Gastrocnemius medialis (tissue), 4 donors: ENCODE measurements around the gene RITA1. TPM values are rescaled to one million over a fixed set of nuclear protein-coding genes. Genes with fewer than 3 reads are reported as not detected.

Source experiments
- ATAC-seq, 2 donors: fragments of 150-250 bp; one replicate each; pipeline ENCODE4 v1.9.1; 2016
- DNase-seq, 2 donors: peaks; one replicate each; pipeline ENCODE4 v3.0.0-alpha.2; 2019
- H3K27ac ChIP-seq, 4 donors: fragments of 200-600 bp; sonication (generic); 1 replicate in 1 of 4; 2 replicates in 3 of 4; pipeline ENCODE4 v1.5.1; 2016 to 2018; ENCODE audit warnings: mild to moderate bottlenecking in 2 of 4, moderate library complexity in 1 of 4
- H3K27me3 ChIP-seq, 3 donors: fragments of 200-600 bp; sonication (generic) in 2 of 3; 1 replicate in 1 of 3; 2 replicates in 2 of 3; pipeline versions ENCODE4 v1.5.1 to v1.6.0; 2016 to 2019; ENCODE audit warnings: mild to moderate bottlenecking in 1 of 3, moderate library complexity in 1 of 3
- H3K36me3 ChIP-seq, 2 donors: fragments of 200-600 bp; sonication (generic) in 1 of 2; one replicate each; pipeline ENCODE4 v1.5.1; 2017 to 2018
- H3K4me1 ChIP-seq, 2 donors: fragments of 200-600 bp; sonication (generic) in 1 of 2; one replicate each; pipeline ENCODE4 v1.5.1; 2016 to 2017; ENCODE audit warnings: mild to moderate bottlenecking in 2 of 2
- H3K4me3 ChIP-seq, 4 donors: fragments of 200-600 bp; sonication (generic) in 3 of 4; 1 replicate in 1 of 4; 2 replicates in 3 of 4; pipeline ENCODE4 v1.5.1; 2016 to 2019; ENCODE audit warnings: mild to moderate bottlenecking in 2 of 4
- H3K9me3 ChIP-seq, 3 donors: fragments of 200-600 bp; sonication (generic) in 2 of 3; 1 replicate in 1 of 3; 2 replicates in 2 of 3; pipeline ENCODE4 v1.5.1; 2016 to 2019
- POLR2A ChIP-seq, 2 donors: fragments of 450-650 bp; IDR thresholded peaks; one replicate each; pipeline ENCODE4 v1.6.1; 2017; ENCODE audit warnings: antibody characterized with exemption in 2 of 2, mild to moderate bottlenecking in 2 of 2, moderate library complexity in 2 of 2
- in situ Hi-C, 4 donors: fragments of 200-750 bp; cut with MboI; loops; one replicate each; pipeline versions ENCODE4 v1.15.0 to v1.8.0; 2017; ENCODE audit warnings: low sequenced_read_pairs in 4 of 4
- intact Hi-C: fragments of 100-400 bp; cut with DNase I; formaldehyde crosslinking; loops from one replicate; pipeline ENCODE4 v1.15.1; 2023; ENCODE audit warnings: low total_unique reads
- total RNA-seq, 4 donors: library from RNA; depleted of rRNA; stranded (reverse); fragments of >200 nt; gene quantifications; one replicate each; pipeline versions ENCODE4 v1.1.0 to v1.2.3, GENCODE V29; 2016
- TF ChIP-seq, protein P1 (sequence below), 5 experiments: fragments of 450-650 bp in 3 of 5; fragments of 200-600 bp in 2 of 5; sonication (generic) in 2 of 5; IDR thresholded peaks in 4 of 5; conservative IDR thresholded peaks in 1 of 5; 1 replicate in 4 of 5; 2 replicates in 1 of 5; pipeline ENCODE4 v1.5.1; 2016 to 2019; ENCODE audit warnings: antibody characterized with exemption in 5 of 5, mild to moderate bottlenecking in 3 of 5, moderate library complexity in 3 of 5

Gene RITA1
- total RNA-seq, 4 donors from 2014 or later, result 17.7 to 31.2 (median 23.1) TPM

DNA sequence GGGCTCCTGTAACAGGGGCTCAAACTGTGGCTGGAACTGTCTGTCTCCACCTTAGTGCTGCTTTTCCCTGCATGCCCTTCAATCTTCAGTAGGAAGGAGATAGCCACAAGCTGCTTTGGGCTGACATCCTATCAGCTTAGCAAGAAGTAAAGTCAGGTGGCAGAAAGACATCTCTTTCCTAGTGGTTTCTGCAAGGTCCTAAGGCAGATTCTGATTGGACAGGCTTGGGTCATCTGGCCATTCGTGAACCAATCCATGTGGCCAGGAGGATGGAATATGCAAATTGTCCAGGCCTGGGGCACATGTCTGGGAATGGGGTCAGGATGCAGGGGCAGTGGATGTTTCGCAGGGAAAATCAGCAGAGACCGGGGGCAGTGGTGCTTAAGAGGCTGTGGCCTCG lies 5.2 kb downstream of the RITA1 start:
- peaks cover 26 to 35% of the 10 kb centered on the region in 2 donors for H3K4me1 ChIP-seq
- intact Hi-C loops, result loop anchor here (10.0 kb wide), 2 partner anchors 104 to 144 kb away; partner anchors contain the start of gene SLC8B1
- in situ Hi-C loops, result loop anchor here in 2 of 4 donors (10.0 to 25.0 kb wide), 2 partner anchors 104 to 122 kb away; no protein-coding TSS in a partner anchor

DNA sequence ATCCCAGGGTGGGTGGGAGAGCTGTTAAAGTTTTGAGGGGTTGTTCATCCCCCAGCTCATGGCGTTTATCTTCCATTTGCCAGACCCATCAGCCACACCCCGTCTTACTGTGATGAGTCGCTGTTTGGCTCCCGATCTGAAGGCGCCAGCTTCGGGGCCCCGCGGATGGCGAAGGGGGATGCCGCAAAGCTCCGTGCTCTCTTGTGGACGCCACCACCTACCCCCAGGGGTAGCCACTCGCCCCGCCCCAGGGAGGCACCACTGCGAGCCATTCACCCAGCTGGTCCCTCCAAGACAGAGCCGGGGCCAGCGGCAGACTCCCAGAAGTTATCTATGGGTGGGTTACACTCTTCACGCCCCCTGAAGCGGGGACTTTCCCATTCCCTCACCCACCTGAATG lies 5.7 kb downstream of the RITA1 start:
- Histone ChIP-seq H3K4me3 (no peak overlapping the region), H3K9me3 (no peaks in the 10 kb centered on the region), H3K4me1 (peaks cover 21 to 31% of the 10 kb centered on the region in 2 donors), H3K27me3 (no peaks in the 10 kb centered on the region), H3K36me3 (peaks cover 0 to 23% of the 10 kb centered on the region in 2 donors), H3K27ac (no peak overlapping the region)
- in situ Hi-C loops (loop anchor here in 2 of 4 donors (10.0 to 25.0 kb wide), 2 partner anchors 104 to 121 kb away; no protein-coding TSS in a partner anchor), intact Hi-C loops (loop anchor here (10.0 kb wide), 2 partner anchors 104 to 144 kb away; partner anchors contain the start of gene SLC8B1)
- DNase-seq, result no peak
- TF ChIP-seq, protein P1, sequence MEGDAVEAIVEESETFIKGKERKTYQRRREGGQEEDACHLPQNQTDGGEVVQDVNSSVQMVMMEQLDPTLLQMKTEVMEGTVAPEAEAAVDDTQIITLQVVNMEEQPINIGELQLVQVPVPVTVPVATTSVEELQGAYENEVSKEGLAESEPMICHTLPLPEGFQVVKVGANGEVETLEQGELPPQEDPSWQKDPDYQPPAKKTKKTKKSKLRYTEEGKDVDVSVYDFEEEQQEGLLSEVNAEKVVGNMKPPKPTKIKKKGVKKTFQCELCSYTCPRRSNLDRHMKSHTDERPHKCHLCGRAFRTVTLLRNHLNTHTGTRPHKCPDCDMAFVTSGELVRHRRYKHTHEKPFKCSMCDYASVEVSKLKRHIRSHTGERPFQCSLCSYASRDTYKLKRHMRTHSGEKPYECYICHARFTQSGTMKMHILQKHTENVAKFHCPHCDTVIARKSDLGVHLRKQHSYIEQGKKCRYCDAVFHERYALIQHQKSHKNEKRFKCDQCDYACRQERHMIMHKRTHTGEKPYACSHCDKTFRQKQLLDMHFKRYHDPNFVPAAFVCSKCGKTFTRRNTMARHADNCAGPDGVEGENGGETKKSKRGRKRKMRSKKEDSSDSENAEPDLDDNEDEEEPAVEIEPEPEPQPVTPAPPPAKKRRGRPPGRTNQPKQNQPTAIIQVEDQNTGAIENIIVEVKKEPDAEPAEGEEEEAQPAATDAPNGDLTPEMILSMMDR (IDR thresholded peaks at IDR 0.05 in 4 of 5, conservative IDR thresholded peaks at IDR 0.05 in 1 of 5), result no peak
- no peak for TF ChIP-seq POLR2A (IDR thresholded peaks at IDR 0.05)
- no peak for ATAC-seq

More for the DNA sequence above, 5.2 kb downstream of the RITA1 start:
- ATAC-seq, result no peak
- no peaks in the 10 kb centered on the region for H3K27me3 ChIP-seq
- H3K4me3 ChIP-seq, result no peak overlapping the region
- TF ChIP-seq, protein P1 (IDR thresholded peaks at IDR 0.05 in 4 of 5, conservative IDR thresholded peaks at IDR 0.05 in 1 of 5), result no peak
- TF ChIP-seq POLR2A (IDR thresholded peaks at IDR 0.05), result no peak
- H3K36me3 ChIP-seq, result peaks cover 0 to 23% of the 10 kb centered on the region in 2 donors
- DNase-seq, result no peak
- H3K27ac ChIP-seq, result no peak overlapping the region
- no peaks in the 10 kb centered on the region for H3K9me3 ChIP-seq

DNA sequence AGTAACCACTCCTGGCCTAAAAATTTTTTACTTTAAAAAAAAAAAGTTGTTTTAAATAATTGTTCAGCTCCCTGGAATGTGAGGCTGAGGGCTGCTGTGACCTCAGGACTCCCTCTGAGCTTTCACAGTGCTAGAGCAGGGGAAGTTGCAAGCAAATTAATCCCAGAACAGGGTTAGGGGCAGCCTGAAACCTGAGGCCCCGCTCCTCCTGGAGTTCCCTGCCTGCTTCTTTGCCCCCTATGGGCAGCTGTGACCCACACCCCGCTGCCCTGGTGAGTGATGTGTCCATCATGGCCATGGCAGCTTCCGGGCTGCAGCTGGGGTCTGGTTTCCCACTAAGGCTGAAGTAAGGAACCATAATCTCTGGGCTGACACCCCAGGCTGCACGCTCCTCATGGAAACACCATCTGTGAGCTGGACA lies 9.5 kb downstream of the RITA1 start:
- no peaks in the 10 kb centered on the region for H3K9me3 ChIP-seq
- H3K27ac ChIP-seq, result peak overlapping the region; percentile 73 to 84 (median 80)
- H3K4me3 ChIP-seq, result no peak overlapping the region
- H3K4me1 ChIP-seq, result peaks cover 12 to 21% of the 10 kb centered on the region in 2 donors
- DNase-seq (no peak), ATAC-seq (no peak)
- no peak for TF ChIP-seq POLR2A (IDR thresholded peaks at IDR 0.05)
- TF ChIP-seq, protein P1 (IDR thresholded peaks at IDR 0.05 in 4 of 5, conservative IDR thresholded peaks at IDR 0.05 in 1 of 5), result no peak
- H3K27me3 ChIP-seq, result no peaks in the 10 kb centered on the region
- intact Hi-C loops (loop anchor here (10.0 kb wide), 2 partner anchors 100 to 140 kb away; partner anchors contain the start of gene SLC8B1), in situ Hi-C loops (loop anchor here in 2 of 4 donors (10.0 to 25.0 kb wide), 2 partner anchors 100 to 117 kb away; no protein-coding TSS in a partner anchor)
- H3K36me3 ChIP-seq, result peaks cover 0 to 19% of the 10 kb centered on the region in 2 donors

DNA sequence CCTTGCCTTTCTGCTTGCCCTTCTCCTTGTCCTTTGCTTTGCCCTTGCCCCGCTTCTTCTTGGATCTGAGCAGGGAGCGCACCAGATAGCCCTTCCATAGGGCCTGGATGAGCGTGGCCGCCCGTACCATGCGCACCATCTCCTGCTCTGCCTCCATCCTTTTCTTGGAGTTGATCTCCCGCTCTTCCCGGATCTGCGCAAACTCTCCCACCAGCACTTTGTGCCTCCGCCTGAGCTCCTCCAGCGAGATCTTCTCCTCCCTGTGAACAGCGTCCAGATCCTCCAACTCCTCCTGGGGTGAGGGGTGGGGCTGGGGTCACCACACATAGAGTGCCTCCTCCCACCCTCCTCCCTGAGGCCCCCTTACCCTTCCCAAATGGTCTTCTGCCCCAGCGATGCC lies 10.1 kb downstream of the RITA1 start:
- Histone ChIP-seq H3K4me1 (peaks cover 12 to 21% of the 10 kb centered on the region in 2 donors), H3K27ac (peak overlapping the region in 3 of 4 donors; percentile 73 to 84 (median 77)), H3K4me3 (no peak overlapping the region), H3K36me3 (peaks cover 0 to 18% of the 10 kb centered on the region in 2 donors), H3K9me3 (no peaks in the 10 kb centered on the region), H3K27me3 (no peaks in the 10 kb centered on the region)
- ATAC-seq (no peak), DNase-seq (no peak)
- intact Hi-C loops, result loop anchor here (10.0 kb wide), 2 partner anchors 99 to 139 kb away; partner anchors contain the start of gene SLC8B1
- in situ Hi-C loops, result loop anchor here in 2 of 4 donors (10.0 to 25.0 kb wide), 2 partner anchors 99 to 117 kb away; no protein-coding TSS in a partner anchor
- TF ChIP-seq POLR2A (IDR thresholded peaks at IDR 0.05), result no peak
- TF ChIP-seq, protein P1 (IDR thresholded peaks at IDR 0.05 in 4 of 5, conservative IDR thresholded peaks at IDR 0.05 in 1 of 5), result no peak
